T-helper 22 cell (primary cell): ENCODE data around the gene CAMSAP2.

Experiments used
- DNase-seq: peaks from one replicate; pipeline ENCODE4 v3.0.0-alpha.2; 2020; ENCODE audit warnings: low read depth

CAMSAP2 gene, protein sequence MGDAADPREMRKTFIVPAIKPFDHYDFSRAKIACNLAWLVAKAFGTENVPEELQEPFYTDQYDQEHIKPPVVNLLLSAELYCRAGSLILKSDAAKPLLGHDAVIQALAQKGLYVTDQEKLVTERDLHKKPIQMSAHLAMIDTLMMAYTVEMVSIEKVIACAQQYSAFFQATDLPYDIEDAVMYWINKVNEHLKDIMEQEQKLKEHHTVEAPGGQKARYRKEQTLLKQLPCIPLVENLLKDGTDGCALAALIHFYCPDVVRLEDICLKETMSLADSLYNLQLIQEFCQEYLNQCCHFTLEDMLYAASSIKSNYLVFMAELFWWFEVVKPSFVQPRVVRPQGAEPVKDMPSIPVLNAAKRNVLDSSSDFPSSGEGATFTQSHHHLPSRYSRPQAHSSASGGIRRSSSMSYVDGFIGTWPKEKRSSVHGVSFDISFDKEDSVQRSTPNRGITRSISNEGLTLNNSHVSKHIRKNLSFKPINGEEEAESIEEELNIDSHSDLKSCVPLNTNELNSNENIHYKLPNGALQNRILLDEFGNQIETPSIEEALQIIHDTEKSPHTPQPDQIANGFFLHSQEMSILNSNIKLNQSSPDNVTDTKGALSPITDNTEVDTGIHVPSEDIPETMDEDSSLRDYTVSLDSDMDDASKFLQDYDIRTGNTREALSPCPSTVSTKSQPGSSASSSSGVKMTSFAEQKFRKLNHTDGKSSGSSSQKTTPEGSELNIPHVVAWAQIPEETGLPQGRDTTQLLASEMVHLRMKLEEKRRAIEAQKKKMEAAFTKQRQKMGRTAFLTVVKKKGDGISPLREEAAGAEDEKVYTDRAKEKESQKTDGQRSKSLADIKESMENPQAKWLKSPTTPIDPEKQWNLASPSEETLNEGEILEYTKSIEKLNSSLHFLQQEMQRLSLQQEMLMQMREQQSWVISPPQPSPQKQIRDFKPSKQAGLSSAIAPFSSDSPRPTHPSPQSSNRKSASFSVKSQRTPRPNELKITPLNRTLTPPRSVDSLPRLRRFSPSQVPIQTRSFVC (N-terminal part only)

DNA sequence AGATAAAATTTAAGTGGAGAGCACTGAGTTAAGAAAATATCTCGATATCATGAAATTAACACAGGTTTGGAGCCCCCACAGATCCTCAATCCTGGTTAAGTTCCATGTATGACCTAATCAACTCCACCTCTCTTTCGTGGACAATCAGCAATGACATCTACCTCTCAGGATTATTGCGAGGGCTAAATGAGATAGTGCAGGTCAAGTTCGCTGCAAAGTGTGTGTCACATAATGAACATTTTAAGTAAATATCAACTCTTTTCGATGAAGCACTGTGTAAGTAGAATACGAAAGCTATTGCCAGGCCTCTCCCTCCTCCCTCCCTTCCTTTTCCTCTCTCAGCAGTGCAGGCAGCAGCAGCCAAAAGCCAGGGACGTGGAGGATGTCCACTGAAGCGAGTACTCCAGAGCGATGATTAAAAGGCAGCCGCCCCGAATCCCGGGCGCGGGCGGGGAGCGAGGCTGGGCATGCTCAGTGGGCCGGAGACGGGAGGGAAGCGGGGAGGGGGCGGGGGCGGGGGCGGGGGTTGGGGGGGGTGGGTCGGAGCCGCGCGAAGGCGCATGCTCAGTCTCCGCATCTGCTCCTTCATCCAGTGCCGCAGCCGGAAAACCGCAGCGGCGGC lies at the start of gene CAMSAP2:
TSS of gene CAMSAP2 (plus strand) at position 567 of the 622 bp plus-strand sequence. CDS start 935 bp downstream, outside the sequence.
- peak; percentile 61 for DNase-seq

DNA sequence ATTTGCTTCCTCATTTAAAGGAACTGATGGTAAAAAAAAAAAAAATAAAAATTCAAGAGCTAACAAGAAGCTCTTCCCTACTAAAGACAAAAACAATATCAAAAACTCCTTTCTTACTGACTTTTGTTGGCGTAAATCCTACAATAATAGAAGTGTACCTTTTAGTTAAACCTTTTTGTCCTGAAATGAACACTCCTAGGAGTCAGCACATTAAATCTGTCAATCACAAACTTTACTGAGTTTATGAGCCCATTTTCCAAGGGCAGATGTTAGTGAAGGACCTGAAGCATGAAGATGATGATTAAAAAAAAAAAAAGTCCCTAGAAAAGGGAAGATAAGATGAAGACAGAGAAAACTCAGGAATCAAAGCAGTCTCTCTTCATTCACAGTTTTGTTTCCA lies 46.4 kb upstream of the CAMSAP2 start:
- DNase-seq: no peak

DNA sequence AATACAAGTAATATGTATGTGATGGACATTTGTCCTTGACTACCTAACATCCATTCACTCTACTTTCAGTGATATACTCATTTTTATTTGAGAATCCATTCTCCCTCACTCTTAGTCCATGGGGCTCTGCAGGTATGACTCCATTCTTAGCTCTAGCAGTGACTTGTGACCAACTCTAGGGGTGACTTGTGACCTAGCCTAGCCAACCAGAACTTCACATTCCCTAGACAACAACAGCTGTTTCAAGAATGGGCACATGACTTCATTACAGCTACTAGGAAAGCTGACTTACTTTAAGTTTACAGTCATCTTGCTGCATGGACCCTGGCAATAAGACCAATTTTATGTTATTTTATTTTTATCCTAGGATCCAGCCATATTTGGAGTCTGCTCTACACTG lies 45.4 kb upstream of the CAMSAP2 start:
- DNase-seq: no peak

DNA sequence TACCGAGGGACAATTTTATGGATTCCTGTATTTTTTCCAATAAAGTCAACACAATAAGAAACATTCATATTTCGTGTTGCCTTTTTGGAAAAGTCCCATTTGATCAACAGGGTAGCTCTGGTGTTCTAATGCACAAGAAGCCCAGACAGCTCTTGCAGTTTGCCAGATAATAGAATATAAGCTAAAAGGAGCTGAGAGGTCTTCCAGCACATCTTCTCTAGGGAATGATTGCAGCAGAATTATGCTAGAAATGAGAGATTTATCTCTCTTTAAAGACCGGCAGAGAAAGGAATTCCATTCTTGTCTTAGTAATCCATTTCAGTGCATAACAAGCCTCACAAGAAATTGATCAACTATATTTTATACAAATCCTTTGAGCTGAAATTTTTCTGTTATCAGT lies 44.0 kb upstream of the CAMSAP2 start:
- DNase-seq: no peak

DNA sequence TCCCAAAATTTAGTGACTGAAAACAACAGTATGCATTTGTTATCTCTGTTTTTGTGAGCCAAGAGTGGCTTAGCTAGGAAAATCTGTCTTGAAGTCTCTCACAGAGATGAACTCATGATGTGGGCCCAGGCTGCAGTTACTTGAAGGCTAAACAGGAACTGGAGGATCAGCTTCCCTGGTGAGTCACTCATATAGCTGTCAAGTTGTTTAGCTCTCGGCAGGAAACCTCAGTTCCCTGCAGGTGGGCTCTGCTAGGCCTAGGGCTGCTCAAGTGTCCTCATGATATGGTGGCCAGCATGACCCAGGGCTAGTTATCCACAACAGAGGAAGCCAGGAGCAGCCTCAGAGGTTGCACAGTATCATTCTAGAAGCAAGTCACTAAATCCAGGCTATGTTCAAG lies 38.8 kb upstream of the CAMSAP2 start:
- no peak for DNase-seq

DNA sequence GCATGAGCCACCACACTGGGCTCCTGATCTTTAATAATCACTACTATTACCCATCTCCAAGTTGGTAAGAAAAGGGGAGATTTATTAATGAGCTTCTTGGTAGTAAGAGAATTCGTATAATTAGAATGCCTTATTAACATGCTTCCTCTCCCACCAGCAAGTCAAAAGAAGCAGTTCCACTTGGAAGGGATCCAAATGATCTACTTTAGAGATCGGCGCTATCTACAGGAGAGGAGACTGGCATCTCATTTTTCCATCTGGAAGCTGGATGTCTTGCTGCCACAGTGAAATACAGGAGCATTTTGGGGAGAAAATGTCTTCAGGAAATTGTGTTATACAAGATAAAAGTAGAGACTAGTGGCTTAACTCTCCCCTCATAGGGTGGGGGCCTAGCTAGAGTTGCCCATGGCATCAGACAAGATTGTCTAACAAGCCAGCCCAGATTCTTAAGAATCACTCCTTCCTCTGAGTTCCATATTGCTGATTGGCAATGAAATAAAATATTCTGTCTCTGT lies 33.6 kb upstream of the CAMSAP2 start:
- DNase-seq: no peak

DNA sequence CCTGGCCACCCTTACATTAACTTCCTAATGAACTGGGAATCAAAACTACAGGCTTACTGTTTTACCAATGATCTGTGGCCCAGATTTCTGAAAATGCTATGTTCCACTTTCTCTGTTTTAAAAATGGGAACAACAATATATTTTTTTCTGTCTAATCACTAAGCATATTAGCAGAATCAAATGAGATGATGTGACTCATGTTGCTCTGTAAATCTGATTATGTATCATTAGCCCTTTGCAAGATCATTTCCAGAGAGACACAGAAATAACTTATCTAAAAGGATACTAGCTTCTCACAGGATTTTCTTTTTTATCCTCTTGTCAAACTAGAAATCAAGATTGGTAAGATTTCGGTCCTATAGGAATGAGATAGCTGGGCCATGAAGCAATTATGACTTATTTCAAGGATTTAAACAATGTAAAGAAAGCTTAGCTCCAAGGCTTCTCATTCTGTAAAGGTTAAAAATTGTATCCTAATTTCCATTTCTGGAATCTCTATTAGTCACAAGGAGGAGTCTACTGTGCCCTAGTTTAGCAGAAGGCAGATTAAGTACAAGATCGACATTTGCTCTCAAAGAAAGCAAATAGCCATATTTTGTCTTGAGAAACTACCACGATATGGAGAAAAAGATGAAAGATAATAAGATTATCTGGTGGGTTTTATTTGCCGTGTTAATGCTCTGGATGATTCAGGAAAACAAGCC lies 32.4 kb upstream of the CAMSAP2 start:
- DNase-seq: no peak

DNA sequence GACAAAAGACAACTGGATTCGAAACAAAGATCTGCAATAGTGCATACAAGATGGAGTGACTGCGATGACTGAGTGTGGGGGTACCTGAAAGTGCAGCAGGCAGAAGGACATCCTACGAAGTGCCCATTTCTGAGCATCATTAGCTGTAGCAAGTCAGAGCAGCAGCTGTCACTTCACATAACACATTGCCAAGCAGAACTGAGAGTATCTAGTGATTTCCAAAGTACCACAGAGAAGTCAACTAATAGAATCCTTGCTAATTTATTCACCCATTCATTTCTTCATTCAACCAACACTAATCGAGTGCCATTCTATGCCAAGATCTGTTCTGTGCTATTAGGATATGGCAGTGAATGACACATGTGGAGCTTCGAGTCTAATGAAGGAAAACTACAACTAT lies 31.6 kb upstream of the CAMSAP2 start:
- no peak for DNase-seq

DNA sequence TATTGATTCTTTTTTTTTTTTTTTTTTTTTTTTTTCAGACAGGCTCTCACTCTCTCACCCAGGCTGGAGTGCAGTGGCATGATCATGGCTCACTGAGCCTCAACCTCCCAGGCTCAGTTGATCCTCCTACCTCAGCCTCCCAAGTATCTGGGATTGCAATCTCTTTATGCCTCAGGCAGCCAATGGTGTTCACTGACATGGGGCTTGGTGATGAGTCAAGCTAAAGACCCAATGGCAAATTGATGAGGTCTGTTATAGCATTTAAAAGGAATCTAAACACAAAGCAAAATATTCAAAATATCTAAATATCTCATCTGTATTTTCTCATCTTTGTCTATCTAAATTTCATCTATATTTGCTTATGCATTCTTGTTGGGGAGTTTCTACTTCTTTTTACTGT lies 30.5 kb upstream of the CAMSAP2 start:
- no peak for DNase-seq

DNA sequence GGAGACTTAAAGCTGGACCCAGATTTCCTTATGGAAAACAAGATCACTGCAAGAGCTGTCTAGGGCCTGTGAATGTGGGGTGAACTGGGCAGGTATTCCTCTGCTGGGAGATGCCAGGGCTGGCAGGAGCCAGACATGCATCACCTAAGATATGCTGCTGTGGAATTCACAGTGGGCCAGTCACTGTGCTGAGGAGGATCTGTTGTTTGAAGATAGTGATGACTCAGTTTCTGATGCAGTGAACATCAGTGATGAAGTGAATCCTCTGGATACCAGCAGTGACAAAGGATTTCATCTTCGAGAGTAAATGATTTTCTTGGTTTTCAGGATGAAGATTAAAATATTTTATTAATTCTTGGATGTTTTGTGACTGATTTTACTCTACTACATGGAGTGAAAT lies 29.9 kb upstream of the CAMSAP2 start:
- no peak for DNase-seq

DNA sequence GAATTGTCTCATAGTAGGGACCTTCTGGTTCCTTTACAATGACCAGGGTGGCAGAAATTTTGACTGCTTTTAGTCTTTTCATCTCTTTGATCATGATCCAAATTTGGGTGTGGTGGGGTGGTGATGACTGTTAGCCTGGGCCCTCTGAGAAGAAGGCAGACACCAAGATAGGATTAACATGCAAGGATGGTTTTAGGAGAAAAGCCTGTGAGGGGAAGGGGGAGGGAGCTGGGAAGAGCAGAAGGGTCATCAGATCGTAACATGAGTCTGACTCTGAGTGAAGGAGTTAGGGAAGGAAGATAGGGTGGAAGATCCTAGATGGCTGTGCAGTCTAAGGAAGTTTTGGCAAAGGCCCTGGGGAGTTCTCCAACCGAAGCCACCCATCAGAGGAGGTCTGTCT lies 28.5 kb upstream of the CAMSAP2 start:
- DNase-seq: no peak

DNA sequence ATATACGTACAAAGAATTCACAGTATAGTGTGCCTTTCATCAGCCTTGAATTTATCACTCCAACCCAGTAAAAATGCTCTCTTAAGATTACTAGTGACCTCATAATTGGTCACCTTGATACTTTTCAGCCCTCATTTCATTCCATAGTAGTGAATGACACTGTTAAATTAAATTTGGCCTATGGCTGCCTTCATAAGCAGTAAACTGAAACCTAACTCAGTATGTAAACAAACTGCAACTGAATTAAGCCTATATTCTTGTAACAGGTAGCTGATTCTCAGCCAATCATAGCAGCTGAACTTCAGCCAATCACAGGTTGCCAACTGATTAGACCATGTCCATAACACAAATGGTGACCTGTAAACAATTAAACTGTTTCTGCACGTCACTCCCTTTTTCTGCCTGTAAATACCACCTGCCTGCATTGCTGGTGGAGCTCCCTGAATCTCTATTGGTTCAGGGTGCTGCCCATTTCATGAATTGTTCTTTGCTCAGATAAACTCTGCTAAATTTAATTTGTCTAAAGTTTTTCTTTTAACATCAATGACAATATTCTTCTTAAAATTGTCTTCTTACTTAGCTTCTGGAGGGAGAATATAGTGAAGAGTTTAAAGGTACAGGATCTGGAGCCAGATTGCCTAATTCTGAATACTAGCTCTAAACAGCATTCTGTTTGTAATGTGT lies 24.0 kb upstream of the CAMSAP2 start:
- DNase-seq: no peak

DNA sequence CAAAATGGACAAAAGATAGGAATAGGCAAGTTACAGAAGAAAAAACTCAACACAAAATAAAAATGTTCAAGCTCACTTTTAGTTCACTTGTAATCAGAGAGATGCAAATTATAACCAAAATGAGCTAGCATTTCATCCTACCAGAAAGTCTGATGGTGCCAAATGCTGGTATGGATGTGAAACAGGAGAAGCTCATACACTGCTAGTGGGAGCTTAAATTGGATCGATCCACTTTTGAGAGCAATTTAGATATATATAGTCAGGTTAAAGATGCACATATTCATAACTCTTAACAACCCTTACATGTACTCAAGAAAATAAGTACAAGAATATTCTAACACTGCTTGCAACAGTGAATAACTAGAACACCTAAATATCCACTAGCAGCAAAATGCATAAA lies 18.5 kb upstream of the CAMSAP2 start:
- no peak for DNase-seq

DNA sequence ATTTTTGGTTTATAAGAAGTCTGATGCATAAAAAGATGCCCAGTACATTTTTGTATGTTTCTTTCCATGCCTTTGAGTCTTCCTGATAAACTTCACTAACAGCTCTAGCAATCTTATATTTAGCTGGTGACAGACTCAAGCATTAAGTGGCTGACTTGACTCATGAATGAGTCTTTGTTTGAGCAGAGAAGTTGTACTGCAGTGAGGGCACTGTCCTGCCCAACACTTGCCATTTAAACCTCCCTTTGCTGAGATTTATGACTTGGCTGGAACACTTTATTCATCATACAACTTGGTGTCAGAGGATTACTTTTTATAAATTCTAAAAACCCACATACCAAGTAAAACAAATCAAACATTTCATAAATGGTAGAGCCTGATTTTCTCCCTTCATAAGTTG lies 14.6 kb upstream of the CAMSAP2 start:
- no peak for DNase-seq

DNA sequence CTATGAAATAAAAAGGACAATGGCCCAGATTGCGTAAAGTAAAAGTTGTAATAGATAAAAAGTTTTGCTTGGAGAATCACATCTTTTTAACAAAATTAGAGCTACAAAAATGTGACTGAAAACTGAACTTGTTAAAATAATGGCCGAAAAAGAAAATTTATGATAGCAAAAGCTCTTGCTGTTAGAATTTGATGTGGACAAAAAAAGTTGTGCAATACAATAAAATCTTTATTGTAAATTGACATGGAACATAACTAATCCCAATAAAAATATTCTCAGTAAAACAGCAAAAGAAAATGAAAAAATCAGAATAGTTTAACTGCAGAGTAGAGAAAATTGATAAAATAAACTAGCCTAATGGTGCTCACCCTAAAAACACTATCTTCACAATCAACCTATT lies 11.4 kb upstream of the CAMSAP2 start:
- no peak for DNase-seq

DNA sequence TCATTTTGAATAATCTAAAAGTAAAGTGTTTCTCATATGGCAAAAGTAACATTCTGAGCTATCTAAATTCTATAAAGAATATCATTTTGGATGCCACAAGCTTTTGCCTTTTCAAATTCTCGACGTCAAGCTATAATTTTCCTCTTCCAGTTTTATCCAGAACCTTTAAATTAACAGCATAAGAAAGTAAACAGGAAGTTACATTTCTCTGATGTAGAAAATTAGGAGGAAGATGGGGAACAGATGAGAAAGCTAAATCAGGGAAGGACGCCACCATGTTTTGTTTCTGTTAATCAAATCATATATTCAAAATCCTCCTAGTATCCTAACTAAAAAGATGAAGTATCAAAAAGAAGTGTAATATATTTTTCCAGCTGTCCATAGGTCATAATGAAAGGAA lies 8.8 kb upstream of the CAMSAP2 start:
- DNase-seq: no peak

DNA sequence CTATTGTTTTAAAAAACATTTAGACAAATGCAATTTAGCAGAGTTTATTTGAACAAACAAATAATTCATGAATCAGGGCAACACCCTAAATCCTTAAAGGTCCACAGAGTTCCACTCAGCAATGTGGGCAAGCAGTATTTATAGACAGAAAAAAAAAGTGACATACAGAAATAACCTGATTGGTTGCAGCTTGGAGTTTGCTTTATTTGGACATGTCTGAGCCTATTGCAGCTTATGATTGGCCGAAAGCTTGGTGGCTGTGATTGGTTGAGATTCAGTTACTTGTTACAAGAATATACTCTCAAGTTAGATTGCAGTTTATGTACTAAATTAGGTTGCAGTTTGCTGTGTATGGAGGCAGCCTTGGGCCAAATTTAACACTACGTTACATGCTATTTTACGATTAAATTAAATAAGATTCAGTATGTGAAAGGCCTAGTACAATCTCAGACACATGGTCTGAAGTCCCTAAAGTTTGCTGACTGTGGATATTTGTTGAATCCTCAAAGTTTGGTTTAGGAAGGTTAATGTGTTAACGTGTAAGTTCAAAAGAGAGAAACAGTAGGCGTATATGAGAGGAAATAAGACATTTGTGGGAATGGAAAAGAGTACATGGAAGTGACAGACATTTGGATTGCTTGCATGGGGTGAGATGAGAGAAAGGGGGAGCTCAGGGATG lies 6.9 kb upstream of the CAMSAP2 start:
- no peak for DNase-seq

DNA sequence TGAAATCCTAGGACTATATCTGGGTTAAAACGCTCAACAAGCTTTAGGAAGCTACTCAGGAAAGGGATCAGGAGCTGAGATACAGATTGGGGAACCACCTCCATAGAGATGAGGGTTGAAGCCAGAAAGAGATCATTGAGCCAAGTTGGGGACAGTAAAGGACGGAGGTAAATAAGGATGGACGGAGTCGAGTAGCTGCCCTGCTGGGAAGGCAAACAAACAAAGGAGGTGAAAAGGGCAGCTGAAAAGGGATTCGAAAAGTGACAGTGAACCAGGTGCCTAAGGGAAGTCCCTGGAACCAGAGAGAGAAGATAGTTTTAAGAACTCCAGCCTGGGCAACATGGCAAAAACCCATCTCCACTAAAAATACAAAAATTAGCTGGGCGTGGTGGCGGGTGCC lies 6.3 kb upstream of the CAMSAP2 start:
- no peak for DNase-seq

DNA sequence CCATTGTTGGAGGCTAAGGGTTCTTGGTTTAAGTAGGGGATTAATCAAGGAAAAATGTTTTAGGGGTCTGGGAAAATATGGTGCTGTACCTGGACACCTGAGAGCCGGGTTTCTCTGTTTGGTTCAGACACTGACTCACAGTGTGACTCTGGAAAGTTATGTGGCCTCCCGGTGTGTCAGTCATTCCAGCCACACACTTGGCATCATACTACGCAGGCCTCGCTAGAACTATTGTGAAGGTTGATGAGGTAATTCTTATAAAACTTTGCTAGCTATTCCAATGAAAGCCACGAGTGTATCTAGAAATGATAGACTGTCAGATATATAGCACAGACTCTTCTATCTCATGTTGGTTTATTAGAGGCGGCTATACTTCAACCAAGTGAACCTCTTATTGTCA lies 4.8 kb upstream of the CAMSAP2 start:
- DNase-seq: no peak

DNA sequence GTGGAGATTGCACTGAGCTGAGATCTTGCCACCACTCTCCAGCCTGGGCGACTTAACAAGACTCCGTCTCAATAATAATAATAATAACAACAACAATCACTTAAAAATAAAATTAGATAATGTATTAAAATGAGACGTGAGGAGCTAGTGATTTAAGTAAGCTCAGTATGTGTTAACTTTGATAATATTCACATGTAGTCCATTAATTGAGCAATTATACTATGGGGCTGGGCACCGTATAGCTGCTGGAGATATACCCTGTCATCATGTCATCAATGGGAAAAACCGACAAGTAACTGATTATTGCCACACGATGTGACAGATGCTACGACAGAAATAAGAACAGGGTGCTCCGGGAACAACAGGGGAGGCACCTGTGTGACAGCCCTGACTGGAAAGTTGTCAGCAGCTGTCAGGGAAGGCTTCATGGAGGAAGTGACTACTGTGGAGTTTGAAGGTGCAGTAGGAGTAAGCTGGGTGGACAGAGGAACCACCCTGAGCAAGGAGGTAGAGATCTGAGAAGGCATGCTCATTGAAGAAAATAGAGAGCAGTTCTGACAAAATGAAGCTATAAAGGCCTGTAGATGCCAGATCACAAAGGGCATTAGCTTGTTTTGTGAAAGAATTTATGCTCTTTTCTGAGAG lies 924 bp upstream of the CAMSAP2 start:
- DNase-seq: no peak
